GM23248 (cell line): ENCODE data around the gene PPP1R37.

Experiments used
- EZH2 ChIP-seq: fragments of 200-600 bp; sonication (generic); IDR thresholded peaks from 2 replicates; pipeline ENCODE4 v1.6.1; 2018; ENCODE audit warnings: antibody characterized with exemption, mild to moderate bottlenecking; ENCODE audit not compliant: insufficient read depth, poor library complexity, severe bottlenecking
- EZH2phosphoT487 ChIP-seq: fragments of 200-600 bp; sonication (generic); IDR thresholded peaks from 2 replicates; pipeline ENCODE4 v1.6.1; 2018; ENCODE audit warnings: antibody characterized with exemption, moderate library complexity, mild to moderate bottlenecking, low read depth; ENCODE audit not compliant: insufficient read depth

DNA sequence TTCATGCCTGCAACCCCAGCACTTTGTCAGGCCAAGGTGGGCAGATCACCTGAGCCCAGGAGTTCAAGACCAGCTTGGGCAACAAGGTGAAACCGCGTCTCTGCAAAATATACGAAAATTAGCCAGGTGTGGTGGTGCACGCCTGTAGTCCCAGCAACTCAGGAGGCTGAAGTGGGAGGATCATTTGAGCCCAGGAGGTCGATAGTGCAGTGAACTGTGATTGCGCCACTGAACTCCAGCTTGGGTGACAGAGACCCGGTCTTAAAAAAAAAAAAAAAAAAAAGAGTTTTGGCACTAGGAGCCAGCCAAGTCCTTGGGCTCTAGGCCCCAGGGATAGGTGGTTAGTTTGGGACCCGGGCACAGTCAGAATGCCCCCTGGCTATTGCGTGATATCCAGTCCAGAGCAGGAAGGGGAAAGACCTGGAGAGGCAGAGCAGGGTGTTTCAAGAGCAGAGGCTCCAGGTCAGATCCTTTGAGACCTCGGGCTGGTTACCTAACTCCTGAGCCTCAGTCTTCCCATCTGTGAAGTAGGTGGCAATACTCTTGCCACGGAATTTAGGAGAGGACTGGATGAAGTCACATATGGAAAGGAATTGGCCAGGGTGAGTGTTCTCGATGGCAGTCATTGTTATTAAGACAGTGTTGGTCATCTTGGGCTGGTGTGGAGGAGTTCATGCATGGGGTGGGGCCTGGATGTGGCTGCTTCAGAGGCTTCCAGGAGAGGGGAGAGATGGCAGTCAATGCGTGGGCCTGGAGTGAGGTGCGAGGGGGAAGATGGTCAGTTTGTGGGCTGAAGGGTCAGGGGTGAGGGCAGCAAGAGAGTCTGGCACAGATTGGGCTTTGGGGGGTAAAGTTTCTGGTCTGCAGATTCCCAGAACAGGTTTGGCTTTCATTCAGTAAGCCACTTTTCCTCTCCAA is 2.8 kb downstream of the PPP1R37 start:
- TF ChIP-seq EZH2phosphoT487: no peak
- no peak for TF ChIP-seq EZH2
